GM21825 (cell line): Measurements from ENCODE around the gene SLC27A6.
"Not testable (repeated sequence)": the region's sequence is repeated elsewhere in the genome, so short reads cannot be mapped to it uniquely, and the experiment has no call there.

Experiments used
- ATAC-seq: cut with Tn5 transposase; IDR thresholded peaks from one replicate; pipeline ENCODE4 v1.9.1; 2021; ENCODE audit warnings: mild to moderate bottlenecking, moderate library complexity; ENCODE audit not compliant: unreplicated experiment

The SLC27A6 gene

DNA sequence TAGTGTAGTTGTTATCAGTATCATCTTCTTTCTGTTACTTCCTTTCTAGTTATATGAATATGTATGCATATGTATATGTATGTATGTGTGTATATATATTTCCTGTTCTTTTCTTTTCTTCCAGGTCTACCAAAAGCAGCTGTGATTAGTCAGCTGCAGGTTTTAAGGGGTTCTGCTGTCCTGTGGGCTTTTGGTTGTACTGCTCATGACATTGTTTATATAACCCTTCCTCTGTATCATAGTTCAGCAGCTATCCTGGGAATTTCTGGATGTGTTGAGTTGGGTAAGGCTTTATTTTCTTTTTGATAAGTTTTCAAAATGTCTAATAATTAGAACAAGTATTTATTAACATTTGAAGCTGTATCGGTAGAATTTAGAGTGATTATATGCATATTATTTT is 23.2 kb downstream of the SLC27A6 start:
- ATAC-seq: no peak

DNA sequence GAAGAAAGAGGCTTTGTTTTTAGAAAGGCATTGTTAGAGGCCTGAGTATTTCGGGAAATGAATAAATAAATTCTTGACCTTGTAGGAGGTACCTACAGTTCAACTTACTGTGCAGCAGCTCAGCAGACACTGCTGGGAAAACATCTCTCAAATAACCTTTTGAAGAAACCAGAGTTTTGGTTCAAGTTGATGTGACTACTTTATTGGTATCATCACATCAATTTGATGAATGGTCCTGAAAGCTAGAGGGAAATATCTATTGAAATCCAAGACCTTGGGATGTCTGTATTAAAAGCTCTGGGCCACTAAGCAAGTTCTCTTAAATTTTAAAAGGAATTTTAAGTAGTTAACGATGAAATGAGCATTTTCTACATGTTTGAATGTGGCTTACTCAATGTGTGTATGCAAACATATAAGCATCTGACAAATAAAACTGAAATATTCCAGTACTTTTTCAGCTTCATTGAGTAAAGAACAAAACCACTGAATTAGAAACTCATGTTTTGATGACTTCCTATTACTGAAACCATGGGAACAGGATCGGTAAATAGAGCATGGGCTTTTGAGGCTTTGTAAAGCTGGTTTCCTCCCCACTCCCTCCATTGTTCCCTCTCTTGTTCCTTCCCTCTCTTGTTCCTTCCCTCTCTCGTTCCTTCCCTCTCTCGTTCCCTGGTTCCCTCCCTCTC is 36.7 kb downstream of the SLC27A6 start:
- no peak for ATAC-seq

DNA sequence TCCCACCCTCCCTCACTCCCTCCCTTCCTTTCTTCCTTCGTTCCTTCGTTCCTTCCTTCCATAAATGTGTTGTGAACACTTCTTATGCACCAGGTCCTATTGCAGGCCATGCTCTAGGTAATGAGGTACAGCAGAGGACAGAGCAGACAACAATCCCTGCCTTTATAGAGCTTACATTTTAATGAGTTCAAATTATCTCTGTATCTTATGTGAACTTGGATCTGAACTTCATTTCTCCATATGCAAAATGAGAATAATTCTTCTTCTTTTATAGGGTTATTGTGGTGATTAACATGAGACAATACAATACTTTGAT is 37.2 kb downstream of the SLC27A6 start:
- ATAC-seq: no peak

DNA sequence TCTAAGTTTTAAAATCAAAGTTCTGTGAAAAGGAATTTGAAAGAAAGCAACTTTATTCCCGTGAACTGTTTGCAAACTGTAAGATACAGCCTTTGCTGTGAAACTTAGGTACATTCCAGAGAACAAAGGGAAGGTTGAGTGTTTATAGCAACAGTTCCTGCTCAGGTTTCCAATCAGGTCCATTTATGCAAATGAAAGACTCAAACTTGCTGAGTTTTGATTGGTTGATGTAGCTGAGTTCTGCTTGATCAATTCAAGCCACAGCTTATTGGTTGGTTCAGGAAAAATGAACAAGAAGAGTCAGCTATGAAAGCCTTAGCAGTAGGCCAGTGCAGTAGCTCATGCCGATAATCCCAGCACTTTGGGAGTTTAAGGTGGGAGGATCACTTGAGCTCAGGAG is 37.9 kb downstream of the SLC27A6 start:
- no peak for ATAC-seq

DNA sequence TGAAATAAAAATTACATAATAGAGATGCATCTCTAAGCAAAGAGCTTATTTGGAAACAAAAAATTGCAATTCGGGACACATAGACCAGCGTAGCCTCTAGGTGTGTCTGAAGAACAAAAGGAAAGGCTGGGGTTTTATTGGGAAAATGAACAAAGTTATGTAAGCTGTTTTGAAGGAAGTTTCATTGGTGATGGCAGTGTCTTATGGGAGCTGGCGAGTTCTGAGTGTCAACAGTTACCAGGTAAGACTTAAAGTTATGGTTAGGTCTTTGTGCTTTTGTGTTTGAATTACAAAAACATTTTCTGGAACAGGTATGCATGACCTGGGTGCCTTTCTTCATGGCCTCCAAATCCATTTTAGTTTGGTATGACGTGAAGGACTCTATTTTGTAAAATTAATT is 48.9 kb downstream of the SLC27A6 start:
- ATAC-seq: no peak

DNA sequence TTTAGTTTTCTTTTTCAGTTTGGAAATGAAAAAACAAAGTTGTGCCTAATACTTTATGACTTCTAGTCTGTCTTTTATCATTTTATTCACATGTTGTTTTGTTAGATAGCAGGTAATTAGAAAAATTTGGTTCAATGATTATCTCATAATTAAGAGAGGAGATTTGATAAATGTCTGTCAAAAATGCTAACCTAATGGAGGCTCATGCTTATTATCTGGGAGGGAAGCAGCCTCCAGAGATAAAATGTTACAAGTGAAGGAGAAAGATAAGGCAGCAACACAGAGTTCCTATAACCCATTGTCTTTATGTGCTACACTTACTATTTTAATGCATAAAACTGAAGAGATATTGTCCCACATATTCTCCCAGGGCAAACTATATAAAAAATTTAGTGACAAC is 53.5 kb downstream of the SLC27A6 start:
- ATAC-seq: no peak

DNA sequence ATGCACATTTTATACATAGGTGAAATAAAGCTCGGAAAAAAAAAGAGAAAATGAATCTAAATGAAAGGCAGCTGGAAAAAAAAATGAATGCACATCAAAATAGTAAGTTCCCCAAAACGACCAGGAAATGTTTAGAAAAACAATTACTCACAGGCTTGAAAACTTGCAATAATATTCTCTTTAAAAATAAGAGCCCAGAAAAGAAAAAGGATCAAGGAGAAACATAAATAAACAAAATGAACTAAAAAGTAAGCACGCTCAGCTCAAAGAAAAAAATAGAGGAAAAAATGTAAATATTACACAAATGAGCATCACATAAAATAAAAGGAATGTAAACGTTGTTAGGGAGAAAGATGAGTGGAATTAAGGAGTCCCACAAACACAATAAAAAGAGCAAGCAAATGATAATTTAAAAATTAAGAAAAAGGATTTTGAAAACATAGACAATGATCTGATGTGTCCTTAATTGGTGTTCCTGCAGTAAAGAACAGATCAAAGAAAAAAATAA is 54.2 kb downstream of the SLC27A6 start:
- no peak for ATAC-seq

DNA sequence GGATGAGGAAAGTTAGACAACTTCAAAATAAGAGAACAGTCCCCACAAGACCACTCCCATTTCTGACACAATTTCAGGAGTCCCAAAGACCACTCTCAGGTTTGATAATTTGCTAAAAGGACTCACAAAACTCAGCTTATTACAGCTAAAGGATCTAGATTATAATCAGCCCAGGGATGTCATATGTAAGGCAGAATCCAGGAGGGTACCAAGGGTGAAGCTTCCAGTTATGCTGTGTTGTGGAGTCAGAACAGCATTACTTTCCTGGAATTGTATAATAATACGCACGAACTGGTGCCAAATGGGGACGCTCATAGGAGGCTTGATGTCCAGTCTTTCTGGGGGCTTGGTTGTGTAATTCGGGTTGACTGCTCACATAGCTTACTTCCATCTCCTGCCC is 55.4 kb downstream of the SLC27A6 start:
- ATAC-seq: no peak

DNA sequence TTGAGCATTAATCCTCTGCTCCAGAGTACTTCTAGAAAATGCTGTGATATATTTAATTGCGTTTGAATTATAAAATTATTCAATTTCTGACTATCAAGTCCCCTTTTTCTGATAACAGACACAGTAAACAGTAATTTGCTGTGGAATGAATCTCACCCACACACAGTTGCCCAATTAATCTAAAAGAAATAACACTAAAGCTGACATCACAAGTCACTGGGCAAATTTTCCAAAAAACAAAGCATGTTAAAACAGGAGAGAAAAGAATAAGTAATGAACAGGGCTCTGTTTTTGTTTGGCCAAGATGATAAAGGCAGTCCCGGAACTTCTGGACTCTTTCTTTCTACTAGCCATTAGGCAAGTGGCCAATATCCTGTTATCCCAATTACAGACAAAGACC is 56.5 kb downstream of the SLC27A6 start:
- no peak for ATAC-seq

DNA sequence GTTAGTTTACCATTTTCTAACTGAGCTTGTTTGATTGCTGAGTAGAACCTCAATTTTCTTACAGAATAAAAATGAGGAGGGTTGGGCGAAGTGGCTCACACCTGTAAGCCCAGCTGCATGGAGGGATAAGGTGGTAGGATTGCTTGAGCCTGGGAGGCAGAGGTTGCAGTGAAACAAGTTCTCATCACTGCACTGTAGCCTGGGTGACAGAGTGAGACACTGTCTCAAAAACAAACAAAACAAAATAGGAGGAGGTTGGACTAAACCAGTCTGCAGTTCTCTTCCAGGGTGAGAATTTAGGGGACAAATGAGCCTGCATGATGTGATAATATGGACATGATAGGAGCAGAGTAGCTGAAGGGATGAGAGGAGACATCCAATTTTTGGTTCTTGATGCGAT is 57.3 kb downstream of the SLC27A6 start:
- no peak for ATAC-seq

DNA sequence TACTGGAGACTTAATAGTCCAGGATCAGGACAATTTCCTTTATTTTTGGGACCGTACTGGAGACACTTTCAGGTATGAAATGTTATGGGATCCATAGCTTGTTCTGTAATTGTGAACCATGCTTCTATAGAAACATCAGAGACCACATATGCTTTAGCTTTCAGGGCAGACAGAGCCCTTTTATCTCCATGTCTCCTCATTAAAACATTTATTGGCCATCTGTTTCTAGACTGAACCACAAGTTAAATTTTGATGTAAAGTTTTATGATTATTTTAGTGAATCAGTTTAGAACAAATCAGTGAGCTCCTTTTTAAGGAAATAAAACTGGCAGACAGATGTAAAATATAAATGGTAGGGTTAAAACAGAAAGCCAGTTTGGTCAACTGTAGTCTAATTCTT is 62.0 kb downstream of the SLC27A6 start:
- ATAC-seq: no peak

DNA sequence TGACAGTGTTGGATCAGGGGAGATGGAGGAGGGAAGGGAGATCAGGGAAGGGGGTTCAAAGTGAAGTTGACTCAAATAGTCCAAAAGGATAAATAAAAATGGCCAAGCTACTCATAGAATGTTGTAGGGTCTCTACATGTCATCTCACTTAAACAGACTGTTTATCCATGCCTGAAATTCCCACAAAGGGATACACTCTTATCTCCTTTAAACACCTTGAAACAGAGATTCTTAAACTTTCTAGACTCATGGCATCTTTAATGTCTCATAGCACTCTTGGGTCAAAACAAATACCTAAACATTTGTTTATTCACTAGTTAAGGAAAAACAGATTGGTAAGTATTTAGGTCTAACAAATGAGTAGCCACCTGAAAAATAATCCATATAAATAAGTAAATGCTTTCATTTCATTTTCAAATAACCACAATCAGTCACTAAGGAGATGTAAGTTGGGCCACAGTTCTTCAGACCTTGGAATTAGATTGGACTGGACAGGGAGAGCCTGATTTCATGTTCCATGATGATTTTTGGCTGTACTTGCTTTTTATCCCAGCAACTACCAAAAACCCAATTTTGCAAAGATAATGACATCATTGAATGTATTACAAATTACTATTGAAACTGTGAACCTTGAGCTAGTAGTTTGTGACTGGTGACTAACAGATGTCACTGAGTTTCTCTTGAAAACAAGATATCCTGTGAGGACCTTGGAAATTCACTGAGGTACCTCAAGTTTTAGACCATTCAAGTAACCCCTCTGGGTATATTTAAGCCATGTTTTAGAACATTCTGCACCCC is 66.8 kb downstream of the SLC27A6 start:
- ATAC-seq: no peak

DNA sequence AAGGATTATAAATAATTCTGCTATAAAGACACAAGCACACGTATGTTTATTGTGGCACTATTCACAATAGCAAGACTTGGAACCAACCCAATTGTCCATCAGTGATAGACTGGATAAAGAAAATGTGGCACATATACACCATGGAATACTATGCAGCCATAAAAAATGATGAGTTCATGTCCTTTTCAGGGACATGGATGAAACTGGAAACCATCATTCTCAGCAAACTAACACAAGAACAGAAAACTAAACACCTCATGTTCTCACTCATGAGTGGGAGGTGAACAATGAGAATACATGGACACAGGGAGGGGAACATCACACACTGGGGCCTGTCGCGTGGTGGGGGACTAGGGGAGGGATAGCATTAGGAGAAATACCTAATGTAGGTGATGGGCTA is 71.0 kb downstream of the SLC27A6 start:
- ATAC-seq: not testable (repeated sequence)

DNA sequence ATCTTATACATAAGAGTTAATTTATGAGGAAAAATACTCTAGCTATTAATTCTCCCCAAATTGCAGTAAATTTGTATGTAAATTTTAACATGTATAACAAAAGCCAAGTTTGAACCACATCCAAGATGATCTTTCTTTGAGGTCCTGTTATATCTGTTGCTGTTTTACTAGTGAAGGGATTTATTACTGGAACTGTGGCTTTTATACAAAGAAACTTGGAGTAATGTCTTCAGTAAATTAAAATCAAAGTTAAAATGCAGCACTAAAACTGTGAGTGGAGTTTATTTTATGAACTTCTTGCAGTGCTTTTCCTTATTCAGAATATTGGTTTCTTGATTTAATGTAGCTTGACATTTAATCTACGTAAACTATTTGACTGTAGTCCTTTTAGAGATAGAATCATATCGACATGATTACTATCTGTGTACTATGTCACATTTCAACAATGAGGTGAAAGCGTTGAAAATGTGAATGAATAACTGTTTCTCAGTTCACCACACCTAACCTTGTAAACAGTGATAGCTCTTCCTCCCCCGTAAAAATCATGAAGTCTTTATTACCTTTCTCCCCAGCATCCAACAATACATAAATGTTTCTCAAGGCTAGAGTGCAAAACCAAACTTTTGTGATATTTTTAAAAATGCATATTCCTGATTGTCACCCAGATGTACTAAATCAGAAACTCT is 76.1 kb downstream of the SLC27A6 start:
- ATAC-seq: no peak

DNA sequence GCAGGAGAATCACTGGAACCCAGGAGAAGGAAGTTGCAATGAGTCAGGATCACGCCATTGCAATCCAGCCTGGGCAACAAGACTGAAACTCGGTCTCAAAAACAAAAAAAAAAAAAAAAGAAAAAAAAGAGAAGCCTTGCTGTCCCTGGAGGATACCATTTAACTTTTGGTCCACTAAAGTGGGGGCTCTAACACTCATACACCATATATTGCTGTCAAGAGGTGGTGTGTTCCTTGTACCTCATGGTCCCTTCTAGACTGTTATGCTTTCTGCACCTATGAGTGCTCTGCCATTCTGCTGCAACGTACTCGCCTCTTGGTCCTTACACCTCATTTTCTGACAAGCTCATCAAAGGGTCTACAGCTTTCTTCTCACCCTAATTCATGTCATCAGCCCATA is 77.0 kb downstream of the SLC27A6 start:
- no peak for ATAC-seq

DNA sequence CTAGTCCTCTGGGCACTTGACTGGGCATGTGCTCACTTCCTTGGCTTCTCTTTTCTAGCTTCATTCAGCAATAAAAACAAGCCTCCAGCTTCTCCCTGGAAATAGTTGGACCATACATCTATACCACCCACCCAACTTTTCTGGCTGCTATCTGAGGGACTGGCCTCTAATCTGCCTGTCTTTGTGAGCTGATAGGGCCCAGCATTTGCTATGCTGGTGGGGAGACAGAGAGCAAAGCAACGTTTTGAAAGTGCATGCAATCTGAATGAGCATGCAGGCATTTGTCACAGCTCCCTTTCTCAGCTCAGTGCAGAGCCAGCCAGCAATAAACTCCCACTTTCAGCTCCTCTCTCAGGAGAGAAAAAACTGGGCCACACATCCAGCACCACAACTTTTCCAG is 78.6 kb downstream of the SLC27A6 start:
- no peak for ATAC-seq

DNA sequence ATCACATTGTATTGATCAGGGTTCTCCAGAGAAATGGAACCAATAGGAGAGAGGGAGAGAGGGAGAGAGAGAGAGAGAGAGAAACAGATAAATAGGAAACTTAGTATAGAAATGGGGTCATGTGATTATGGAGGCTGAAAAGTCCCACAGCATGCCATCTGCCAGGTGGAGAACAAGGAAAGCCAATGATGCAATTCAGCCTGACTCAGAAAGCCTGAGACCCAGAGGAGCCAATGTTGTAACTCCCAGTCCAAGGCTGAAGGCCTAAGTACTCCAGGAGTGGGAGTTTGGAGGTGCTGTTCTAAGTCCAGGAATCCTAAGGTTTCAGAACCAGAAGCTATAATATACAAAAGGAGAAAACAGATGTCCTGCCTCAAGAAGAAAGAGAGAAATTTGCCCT is 80.9 kb downstream of the SLC27A6 start:
- ATAC-seq: no peak

DNA sequence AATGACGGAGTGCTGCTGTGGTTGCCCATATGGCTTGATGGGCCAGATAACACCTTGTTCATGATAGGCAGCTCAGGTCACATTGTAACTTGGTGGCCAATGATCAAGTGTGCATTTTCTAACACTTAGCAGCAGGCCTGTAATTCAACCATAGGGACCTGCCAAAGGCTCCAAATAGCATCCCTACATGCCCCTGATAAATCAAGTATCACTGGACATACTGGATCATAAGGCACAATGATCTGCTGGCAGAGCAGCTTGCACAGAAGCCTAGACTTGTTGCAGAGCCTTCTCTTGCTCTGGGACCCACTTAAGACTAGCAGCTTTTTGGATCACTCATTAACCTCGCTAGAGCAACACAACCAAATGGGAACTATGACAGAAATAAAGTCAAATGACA is 83.2 kb downstream of the SLC27A6 start:
- ATAC-seq: no peak

DNA sequence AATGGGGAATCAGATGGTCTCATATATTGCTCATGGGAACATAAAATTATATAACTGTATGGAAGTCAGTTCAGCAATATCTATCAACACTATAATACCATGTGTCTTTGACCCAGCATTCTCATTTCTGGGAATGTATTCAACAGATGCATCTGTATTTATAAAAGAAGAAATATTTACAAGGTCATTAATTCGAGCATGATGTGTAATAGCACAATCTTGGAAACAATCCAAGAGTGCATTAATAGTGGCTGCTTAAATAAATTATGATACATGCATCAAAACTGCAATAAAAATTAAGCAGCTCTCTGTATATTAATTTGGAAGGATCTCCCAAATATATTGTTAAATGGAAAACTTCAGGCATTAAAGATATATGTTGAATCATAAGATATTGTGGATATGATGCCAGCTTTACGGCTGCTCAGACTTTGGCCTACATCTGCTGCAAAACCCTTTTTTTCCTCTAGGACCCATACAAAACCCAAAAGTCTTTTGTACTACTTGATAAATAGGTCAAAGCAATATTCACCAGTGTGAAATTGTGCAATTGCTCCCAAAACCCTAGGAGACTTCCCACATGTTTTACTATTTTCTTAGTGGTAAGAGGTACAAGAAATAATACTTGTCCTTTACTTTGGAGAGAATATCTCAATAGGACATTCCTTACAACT is 84.0 kb downstream of the SLC27A6 start:
- ATAC-seq: no peak

DNA sequence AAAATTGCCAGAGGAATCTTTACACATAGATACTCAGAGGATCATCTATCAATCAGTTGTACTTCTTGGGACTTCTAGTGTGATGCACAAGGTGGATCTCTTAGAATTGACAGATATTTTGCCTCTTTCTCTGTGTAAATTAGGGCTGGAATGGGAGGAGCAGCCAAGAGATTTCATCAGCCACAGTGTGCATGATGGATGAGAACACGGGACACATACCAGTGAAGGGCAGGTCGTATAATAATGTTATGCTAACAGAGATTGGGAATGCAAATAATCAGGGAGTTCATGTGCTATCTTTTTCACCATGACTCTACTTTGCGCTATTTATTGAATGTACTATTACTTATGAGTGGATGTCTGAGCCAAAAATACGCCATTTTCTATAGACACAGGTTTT is 86.0 kb downstream of the SLC27A6 start:
- no peak for ATAC-seq

DNA sequence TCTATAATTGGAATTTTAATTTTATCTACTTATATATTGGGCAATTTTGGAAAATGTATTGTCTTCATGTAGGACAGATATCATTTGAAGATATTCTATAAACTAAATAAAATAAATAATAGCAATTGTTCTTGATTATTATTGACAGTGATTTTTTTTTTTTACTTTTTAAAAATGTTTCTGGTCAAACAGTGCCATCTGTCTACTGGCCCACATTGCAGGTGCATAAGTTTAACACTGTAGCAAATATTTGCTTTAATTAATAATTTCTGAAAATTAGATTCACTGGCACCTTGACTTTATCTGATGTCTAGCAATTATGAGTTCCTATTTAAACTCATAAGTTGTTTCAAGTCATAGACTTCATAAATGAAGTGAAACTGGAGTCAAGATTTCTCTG is 88.2 kb downstream of the SLC27A6 start:
- ATAC-seq: no peak

DNA sequence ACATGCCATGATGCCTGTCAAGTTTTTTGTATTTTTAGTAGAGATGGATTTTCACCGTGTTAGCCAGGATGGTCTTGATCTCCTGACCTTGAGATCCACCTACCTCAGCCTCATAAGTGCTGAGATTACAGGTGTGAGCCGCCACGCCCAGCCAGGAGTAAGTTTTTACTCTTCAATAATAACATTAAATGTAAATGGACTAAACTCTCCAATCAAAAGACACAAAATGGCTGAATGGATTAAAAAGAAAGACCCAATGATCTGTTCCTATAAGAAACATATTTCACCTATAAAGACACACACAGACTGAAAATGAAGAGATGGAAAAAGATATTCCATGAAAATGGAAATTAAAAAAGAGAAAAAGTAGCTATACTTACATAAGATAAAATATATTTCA is 92.0 kb downstream of the SLC27A6 start:
- no peak for ATAC-seq
